Left renal cortex interstitium (tissue), 4 donors: Measurements from ENCODE around the gene SEPTIN5. TPM values are rescaled to one million over a fixed set of nuclear protein-coding genes. Genes with fewer than 3 reads are reported as not detected.

ENCODE experiments used
- DNase-seq, 4 donors: peaks; one replicate each; pipeline ENCODE4 v3.0.0-alpha.2; 2013; ENCODE audit warnings: low read depth in 4 of 4, low spot score in 2 of 4, missing footprints in 1 of 4
- polyA plus RNA-seq, 4 donors: library from polyadenylated mRNA; unstranded; fragments of 120-200 nt; gene quantifications; one replicate each; pipeline ENCODE4 v1.2.1, GENCODE V29; 2013; ENCODE audit not compliant: insufficient read length in 4 of 4

SEPTIN5 gene
- polyA plus RNA-seq, 4 donors, result 32.5 to 38.3 (median 35.1) TPM

DNA sequence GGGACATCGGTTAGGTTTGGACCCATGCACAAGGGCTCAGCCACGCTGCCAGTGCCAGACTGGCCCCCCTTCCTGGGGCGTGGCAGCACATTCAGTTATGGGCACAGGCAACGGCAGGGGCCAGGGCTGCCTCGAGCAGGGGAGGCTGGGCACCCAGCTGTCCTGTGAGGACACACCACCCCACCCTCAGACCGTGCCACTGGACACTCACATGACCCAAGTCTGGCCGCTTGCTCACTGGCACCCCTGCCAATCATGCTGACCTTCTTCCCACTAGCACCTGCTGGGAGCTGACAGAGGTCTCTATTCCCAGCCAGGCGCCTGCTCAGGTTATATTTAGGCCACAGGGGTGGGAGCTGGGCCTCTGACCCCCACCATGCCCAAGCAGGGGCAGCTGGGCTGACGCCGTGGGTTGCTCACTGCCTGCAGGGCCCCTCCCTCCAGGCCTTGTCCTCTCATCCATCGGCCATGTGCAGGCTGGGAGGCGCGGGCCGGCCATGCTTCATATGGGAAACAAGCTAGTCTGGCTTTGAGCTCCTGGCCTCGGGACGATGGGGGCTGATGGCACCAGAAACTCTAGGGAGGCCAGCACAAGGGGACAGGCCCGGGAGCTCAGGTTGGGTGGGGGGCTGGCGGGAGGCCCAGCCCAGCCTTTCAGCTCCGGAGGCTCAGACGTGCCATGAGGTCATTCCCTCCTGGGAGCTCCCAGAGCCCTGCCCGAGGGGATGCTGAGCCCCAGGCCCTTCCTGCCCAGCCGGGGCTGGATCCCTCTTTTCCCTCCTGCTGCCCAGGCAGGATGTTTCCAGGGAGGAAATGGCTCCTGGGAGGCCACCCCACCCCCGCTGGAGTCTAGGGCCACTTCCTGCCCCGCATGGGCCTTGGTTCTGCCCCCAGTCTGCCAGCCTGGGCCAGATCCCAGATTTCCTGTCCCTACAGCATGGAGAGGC is 31.1 kb downstream of the SEPTIN5 start:
- DNase-seq, result no peak

DNA sequence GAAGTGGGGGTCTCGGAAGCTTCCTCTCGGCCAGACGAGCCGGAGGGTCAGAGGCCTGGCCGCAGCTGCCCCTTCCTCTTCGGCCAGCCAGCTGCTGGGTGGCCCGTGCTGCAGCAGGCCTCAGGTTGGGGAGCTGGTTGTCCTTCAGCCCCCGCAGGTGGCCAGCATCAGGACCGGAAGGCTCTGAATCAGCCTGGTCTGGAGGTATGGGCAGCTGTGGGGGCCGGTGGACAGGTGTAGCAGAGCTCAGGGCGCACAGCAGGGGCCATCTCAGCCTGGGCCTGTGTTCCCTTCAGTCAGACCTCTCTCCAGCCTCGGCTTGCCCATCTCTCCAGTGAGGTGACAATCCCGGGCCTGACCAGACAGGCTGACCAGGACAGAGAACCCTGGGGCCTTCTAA is 32.4 kb downstream of the SEPTIN5 start:
- no peak for DNase-seq

DNA sequence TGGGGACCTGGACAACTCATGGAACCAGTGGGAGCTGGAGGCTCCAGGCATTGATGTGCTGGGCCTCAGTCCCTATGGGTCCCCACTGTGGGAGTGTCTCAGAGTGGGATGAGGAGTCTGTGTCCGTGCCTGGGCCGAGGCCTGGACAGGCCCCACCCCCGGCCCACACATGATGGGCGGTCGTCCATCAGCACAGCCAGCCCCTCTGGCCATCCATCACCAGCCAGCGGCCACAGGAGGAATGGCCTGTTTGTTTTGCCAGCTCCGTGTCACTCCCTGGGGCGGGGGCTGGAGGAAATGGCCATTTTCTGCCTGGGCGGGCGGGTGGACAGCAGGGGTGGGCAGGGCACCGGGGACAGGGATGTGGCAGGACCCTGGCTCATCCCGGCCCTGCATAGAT is 33.2 kb downstream of the SEPTIN5 start:
- no peak for DNase-seq

DNA sequence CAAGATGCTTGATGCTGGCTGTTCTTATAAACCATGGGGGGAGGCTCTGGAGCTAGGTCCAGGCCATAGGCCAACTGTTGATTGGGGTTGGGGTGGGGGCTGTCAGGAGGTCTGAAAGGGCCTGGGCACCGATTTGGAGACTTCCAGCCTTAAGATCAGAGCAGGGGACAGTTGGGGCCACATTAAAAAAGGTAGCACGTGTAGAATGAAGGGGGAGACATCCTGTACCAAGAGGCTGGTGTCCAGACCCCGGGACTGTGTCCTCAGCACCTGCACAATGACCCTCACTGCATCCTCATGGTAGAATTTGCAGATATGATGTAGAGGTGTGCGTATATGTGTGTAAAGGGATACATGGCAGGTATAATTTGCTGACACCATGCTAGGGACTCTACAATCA is 33.8 kb downstream of the SEPTIN5 start:
- no peak for DNase-seq

DNA sequence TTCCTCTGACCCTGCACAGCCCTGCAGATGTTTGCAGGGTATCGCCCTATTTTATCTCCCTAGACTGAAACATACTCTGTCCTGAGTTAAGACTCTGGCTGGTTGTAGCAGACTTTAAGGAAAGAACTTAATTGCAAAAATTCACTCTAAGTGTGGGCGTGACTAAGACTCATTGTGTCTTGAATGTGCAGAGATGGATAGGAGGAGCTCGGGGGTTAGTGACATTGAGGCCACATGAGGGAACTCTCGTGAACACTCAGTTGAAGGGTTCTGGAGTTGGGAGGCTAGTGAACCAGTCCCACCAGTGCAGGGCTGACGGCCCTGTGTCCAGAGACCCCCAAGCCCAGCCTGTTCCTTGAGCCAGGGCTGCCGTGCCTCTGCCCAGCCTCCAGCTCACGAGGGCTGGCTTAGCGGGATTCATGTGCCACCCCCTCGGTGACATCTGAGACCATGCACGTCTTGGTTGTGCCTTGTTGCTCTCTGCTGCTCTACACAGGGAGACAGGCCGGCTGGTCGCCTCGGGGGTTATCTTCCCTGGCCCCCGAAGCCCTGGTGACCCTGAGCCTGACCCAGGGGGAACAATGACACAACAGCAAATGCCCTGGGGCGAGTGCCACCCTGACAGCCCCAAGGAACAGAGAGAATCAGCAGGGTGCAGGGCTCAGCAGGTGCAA is 34.8 kb downstream of the SEPTIN5 start:
- DNase-seq, result no peak

DNA sequence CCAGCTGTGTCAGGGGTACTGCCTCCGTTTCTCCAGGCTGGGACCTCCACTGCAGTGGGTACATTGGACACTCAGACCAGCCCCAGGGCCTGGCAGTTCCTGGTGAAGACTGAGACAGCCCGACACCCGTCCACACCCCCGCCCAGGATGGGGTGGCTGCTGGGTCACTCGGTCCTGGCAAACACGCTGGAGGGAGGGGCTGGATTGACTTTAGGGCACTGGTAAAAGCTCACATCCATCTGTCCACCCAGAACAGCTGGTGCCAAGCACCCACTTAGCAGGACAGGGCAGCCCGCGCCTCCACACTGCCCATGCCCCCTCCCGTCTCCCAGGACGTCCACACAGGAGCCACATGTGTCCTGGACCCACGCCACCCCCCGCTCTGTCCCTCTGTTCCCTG is 35.6 kb downstream of the SEPTIN5 start:
- DNase-seq, result no peak

DNA sequence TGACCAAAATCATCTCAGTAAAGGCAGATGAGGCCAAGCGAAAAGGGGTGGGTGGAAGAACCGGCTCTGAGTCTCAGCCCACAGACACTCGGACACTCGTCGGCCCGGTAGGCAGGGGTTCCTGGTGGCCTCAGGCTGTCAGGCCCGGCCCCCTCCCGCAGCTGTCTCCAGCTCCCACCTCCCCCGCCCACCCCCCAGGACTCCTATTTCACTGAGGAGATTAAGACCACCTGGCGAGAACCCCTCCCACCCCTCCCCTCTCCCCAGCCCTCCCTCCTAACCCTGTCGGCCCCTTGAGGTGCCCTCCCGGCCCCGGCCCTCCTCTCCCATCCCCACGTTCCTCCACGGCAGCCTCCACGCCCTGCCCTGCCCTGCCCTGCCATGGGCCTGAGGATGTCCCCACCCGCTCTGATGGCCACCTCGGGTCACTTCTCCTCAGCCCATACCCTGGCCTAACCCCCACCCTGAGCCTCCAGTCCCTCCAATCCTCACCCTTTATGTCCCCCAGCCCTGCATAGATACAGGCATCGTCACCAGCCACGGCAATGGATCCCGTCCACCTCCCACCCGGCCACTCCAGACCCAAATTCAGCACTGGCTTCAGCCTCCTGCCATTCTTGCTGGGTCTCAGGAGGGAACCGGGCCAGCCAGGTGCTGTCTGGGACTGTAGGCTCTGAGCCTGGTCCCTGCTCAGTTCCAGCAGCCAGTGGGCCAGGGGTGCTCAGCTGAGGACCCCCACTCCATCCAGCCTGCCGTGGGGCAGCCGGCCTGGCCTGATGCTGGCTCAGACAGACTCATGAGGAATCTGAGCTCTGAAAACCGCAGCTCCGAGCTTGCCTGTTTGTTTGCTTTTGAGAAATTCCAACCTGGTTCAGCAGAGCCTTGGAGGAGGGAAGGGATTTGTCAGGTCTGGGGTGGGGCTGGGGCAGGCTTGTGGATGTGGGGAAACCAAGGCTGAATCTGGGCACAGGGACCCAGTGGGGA is 36.5 kb downstream of the SEPTIN5 start:
- no peak for DNase-seq

DNA sequence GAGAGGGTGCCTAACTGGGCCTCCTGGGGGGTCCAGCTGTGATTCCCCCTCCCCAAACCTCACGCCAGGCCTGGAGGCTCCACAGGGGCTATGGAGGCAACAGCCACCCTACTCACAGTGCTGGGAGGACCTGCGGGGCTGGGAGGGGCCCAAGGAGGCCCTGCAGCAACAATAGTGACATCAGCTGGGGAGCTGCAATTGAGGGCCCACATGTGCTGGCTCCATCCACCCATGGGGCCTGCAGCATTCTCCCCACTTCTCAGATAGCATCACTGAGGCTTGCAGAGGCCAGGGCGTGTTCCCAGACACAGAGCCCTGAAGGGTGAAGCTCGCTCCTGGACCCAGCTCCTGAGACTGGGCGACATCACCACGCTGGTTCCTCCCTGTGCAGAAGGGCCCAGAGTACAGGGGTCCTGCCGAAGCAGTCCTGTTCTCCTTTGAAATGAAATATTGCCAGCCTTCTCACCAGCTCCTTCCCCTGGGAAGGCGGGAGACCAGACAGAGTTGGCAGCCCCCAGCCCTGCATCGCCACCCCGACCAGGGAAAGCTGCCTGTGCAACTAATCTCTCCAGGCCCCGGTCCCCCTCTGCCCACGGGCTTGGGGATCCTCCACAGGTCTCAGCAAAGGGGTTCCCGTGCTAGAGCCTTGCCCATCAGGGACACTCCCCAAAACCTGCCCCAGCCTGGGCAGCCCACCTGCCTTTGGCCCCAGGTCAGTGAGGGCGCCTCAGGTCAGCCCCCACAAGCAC is 37.4 kb downstream of the SEPTIN5 start:
- DNase-seq, result no peak

DNA sequence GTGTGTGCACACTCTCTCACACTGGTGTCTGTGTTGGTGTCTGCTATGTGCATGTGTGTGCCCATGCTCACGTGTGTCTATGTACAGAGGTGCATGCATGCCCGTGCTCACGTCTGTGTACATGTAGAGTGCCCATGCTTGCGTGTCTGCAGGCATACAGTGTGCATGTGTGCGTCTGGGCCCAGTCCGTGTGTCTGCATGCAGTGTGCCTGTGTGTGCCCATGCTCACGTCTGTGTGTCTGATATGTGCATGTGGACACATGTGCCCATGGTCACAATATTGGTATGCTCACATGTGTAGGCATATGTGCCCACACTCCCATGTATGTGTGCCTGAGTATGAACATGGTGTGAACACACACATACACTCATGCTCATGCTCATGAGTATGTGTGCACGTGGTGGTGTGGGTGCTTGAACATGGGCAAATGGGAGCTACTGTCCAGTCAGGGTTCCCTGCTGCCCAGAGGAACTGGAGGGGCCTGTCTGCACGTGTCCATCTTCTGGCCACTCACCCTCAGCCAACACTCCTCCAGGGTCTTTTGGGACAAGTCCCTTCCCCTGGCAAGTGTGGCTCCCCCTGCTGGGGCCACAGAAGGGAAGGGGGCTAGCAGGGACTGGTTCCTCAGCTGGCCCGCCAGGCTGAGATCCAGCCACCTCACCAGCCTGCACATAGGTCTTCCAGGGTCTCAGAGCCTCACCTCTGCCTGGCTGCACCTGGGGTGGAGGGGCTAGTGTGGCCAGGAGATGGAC is 39.0 kb downstream of the SEPTIN5 start:
- DNase-seq, result no peak

DNA sequence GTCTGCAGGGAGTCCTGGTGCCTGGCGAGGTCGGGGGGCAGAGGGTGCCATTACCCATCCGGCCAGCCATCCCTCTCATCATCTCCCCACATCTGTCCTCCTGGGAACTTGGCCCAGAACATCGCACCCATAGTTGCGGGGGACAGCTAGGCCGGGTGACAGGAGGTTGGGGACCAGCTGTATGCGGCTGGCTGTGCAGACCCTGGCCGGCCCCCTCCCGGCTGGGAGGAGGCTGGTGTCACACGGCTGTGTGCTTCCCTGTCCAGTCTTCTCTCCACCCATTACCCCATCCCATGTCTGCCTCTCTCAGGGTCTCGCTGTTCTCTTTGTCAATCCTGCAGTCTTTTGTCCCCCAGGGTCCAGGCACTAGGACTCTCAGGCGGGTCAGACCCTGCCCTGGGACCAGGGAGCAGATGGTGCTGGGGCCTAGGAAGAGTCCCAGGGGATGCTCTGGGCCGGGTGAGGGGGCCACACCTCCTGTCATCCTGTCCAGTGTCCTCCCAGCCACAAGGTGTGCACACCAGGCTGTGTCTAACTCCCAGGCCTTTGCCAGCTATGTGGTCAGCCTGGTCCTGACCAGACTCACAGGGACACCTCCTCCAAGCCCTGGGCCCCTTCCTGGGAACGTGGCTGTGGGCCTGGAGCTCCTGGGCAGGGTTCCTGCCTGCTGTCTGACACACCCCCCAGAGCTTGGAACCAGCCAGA is 39.8 kb downstream of the SEPTIN5 start:
- DNase-seq, result no peak

DNA sequence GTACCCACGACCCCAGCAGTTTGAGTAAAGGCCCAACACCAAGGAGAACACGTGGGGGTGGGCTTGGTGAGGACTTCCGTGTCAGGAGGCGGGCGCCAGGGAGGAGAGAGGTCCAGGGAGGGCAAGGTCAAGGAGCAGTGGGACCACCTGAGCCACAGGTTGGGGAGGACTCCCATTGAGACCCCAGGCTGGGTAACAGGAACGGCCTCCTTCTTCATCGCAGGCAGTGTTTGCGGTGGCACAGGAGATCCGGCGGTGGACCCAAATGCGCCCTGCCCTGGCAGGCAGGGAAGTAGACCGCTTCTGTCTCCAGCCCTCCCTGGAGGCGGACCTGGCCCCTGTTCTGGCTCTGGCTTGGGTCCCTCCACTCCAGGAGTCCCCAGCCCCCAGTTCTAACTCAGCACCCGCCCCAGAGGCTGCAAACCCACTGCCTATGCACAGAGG is 40.4 kb downstream of the SEPTIN5 start:
- no peak for DNase-seq

DNA sequence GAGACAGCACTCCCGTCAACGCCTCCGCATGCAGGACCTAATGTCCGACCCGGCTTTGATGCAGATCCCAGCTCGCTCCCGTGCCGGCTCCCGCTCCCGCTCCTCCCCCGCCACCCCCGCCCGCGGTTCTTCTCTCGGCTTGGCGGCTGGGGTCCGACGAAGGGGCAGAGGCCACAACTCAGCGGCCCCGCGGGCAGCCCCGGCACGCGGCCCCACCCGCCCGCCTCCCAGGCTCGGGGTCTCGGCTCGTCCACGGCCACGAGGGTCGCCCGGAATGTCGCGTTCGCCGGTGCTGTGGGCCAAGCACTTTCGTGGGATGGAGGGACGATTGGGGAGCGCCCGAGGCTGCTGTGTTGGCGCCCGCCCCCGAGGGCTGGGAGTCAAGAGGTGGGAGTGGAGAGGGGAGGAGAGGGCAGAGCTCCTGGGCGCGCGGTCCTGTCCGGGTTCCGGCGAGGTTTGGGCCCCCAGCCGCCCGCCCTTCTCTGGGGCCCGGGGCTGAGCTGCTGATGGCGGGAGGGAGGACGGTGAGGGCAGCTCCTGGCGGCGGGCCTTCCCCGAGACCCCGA is 40.9 kb downstream of the SEPTIN5 start:
- DNase-seq, result no peak

DNA sequence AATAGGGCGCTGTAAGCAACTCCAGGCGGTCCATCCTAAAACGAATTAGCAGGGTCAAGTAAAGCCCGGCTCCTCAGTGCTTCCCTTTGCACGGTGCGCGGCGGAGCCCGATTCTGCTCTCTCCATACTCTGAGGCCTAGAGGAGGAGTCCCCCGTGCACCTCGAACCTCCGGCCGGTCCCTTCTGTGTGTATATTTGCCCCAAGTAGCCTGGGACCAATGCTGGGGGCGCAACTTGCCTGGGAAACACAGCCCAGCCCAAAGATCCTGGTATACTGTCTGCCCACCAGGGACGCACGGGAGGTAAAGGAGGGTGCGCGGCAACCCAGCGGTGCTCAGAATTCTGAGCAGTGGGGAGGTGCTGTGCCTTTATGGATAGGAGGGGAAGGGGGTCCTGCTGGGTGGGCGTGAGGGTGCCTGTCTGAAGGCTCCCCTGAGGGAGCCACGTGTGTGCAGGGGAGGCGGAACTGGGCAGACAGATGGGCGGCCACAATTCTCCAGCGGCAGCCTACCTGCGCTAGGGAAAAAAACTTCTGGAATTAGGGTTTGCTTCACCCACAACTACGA is 41.5 kb downstream of the SEPTIN5 start:
- no peak for DNase-seq

DNA sequence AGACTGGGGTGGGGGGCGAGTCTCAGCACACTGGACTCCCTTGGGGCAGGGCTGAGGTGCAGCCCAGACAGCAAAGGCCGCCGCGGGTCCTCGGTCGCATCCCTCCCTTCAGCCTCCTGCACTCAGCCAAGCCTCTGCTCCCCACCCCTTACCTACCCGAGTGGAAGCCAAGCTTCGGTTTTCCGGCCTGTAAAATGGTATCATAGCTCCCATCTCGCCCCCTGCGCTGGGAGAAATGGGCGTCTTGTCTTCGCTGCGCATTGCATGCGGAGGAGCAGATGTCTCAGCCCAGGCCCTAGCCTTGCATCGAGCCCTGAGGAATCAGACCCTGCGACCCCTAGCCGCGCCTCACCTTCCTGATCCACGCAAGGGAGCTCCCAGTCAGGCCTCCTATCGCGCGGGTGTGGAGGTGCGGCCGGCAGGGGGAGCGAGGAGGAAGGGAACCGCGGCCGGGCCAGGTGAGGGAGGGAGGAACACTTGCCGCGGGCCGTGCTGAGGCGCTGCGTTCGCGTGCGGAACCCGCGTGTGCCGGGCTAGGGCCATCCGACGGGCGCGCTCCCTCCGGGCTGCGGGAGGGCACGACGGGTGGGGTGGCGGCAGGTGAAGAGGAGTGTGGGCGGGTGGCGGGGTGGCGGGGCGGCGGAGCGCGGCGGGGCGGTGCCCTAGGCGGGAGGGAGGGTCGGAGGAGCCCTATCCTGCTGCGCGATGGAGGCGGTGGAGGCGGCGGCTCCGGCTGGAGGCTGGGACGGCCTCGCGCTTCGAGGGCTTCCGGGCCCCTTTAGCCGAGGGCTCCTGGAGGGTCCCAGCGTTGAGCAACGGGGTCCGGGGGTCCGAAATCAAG is 42.2 kb downstream of the SEPTIN5 start:
- no peak for DNase-seq

DNA sequence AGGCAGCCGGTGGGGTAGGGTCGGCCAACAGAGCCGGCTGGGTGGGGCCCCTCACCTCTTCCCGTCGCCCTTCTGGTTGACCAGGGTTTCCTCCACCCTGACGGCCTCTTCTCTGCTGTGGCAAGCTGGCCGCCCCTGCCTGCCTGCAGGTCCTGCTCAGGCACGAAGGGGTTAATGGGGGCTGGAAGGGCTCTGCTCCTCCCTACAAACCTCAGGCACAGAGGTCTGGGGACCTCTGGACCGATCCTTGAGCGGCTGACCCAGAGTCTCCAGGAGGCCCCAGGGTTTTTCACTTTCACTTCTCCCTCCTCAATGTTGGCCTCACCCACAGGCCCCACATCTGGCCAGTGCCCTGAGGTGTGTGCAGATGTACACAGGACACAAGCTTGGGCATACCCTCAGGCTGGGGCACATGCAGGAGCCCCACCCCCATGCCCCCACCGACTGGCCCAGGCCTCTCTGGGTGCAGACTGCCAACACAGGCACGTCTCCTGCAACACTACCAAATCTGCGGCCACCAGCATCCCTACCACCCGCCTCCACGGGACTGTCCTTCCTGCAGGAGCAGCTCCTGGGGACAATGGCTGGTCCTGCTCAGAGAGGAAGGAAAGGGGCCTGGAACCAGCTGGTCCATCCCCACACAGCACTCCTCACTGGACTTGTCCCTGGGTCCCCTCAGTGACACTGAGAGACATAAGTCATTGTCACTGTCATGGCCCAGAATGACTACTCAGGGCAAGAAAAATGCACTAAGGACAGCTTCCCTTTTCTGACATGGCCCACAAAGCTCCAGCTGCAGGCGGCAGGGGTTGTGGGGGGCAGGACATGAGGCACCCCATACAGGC is 43.1 kb downstream of the SEPTIN5 start:
- no peak for DNase-seq
